Measurements from ENCODE around the gene TRIM41.

GRCh38 chr5:181220178-181220515 is 2.9 kb upstream of the TRIM41 start:
- no peak for TF ChIP-seq TAF1 (IDR thresholded peaks at IDR 0.05; ENCODE audit: borderline replicate concordance, insufficient read depth, low read length)
- TF ChIP-seq SIN3A (IDR thresholded peaks at IDR 0.05; ENCODE audit: borderline replicate concordance, insufficient read depth, low read length): no peak
- TF ChIP-seq POLR2AphosphoS5 (IDR thresholded peaks at IDR 0.05; ENCODE audit: low read depth, low read length): no peak
